Inflammatory macrophage (primary cell): ENCODE results near the gene LYPD1.
"Not testable (repeated sequence)": the region's sequence is repeated elsewhere in the genome, so short reads cannot be mapped to it uniquely, and the experiment has no call there.

Experiments
- DNase-seq, 2 donors: peaks; one replicate each; pipeline ENCODE4 v3.0.0-alpha.2; 2020 to 2022
- total RNA-seq, 18 experiments: gene quantifications; one replicate each; lab custom pipeline; 2026; ENCODE audit warnings: mixed read lengths in 6 of 18, inconsistent platforms in 2 of 18; lab: John Stamatoyannopoulos, UW

LYPD1 gene, protein sequence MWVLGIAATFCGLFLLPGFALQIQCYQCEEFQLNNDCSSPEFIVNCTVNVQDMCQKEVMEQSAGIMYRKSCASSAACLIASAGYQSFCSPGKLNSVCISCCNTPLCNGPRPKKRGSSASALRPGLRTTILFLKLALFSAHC
- 0 to 0.65 (median 0.07) reads per million in 18 experiments for total RNA-seq

DNA sequence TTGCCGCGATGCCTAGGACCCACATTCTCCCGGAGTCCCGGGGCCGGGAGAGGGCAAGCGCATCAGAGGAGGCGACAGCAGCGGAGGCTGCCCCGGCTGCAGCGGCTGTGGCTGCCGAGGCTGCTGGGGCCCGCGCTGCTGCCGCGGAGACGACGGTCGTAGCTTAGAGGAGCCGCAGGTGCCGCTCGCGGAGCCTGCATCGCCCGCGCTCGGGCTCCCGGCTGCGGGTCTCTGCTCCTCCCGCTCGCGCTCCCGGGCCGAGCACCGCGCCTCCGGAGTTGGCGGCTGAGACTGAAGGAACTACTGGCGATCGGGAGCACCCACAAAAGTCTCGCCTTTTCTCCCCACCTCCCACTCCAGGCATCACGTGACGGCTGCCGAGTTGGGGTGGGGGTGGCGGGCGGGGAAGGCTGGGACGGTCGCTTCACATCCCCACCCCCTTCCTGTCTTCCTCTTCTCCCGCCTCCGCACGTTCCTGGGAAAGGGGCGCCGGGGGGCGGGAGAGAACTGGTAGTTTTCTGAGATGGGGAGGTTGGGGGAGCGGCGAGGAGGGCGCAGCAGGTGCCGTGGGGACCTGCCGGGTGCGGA is at the start of gene LYPD1:
Gene LYPD1, minus strand, starts transcription at position 298 of the 588 bp plus-strand sequence. Its CDS starts 273 bp downstream, at position 25.
- no peak for DNase-seq

DNA sequence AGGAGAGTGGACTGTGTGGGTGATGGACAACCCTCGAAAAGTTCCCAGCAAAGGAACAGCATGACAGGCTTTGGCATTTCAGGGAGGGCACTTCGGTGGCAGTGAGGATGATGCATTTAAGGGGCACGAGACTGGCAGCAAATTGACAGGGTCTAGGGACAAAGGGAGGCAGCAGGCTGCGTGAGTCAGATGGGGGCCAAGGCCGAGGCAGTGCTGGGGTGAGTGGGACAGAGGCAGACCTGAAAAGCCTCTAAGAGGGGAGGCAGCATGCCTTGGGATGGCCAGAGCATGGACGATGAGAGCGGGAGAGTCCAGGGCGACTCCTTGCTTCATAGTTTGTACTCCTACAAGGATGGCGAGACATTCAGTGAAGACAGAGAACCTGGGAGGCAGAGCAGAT is 49.5 kb upstream of the LYPD1 start:
- DNase-seq: no peak

DNA sequence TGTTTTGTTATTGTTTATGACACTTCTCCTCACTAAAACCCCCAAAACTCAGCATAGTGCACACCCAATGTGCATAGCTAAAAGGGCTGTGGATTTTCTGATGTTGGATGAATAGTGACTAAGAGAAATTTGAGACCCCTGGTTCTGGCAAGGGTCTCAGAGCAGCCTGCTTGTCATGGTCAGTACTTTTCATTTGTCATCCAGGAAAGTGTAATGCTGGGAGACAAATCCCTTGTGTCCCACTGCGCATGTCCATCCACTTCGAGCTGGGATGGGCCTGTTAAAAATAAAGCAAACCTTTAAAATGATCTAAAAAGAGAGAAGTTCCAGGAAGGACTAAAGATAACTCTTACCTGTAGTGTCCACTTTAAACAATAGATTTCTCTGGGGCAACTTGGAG is 46.9 kb upstream of the LYPD1 start:
- DNase-seq: no peak

DNA sequence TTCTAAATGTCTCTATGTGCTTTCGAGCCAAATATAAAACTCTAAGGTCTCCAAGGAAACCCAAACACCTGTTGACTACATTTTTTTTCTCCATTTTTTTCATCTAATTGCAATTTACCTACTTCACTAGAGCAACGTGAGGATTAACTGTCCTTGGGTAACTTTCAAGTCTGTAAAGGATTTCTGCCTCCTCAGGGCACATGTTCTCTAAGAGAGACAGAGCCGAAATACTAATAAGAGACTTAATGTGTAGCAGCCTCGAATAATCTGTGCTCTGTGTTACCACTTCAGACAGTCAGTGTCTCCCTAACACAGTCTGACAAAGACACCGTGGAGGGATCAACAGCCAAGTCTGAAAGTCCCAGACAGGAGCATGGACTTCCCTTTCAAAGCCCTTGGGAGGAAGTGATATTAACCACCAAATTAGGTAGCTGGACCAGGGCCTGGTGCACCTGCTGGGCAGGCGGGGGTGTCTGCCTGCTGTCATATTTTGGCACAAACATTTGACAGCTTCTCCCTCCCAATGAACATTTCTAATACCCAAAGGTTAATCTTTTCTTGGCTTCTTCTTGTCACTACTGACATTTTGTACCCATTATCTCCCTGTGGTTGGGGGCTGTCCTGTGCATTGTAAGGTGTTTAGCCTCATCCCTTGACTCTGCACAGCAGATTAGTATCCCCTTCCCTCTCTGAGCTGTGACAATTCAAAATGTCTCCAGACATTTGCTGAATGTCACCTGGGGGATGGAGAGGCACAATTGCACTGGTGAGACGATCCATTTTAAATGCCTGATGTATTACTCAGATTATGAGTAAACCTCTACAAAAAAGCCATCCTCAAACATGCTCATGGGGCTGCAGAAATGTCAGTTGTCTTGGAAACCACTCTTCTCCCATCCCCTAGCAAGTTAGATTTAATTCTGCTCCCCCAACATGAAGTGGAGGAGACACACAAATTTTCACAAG is 45.7 kb upstream of the LYPD1 start:
- no peak for DNase-seq

DNA sequence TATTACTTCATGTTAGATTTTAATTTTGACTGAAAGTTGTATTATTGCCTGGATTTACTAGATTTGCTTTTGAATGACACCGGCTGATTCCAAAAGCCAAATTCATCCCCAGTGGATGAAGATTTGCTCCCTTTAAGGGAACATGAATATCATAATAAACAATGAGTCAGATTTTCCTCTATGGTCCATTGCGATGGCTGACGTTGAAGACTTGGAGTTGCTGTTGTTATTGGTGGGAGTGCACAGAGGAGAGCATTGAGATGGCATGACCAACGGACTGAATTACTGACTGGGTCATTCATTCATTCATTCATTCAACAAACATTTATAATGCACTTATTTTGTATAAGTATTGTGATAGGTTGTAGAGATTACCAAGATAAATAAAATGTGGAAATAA is 33.4 kb upstream of the LYPD1 start:
- DNase-seq: no peak

DNA sequence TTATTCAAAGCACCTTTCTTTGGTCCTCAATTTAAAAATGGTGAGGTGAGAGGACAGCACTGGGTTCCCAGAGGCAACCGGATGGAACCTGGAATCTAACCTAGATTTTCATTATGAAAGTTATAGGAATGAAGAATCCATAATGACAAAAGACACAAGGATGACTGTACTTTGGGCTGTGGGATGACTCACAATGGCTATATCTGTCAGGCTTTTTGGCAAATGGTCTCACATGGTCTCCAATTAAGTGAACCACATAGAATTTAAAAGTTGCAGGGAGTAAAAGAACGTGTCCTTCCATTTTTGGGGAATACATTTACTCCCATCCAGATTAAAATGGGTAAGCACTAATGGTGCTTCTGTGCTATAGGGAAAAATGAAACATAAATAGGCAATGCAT is 31.8 kb upstream of the LYPD1 start:
- DNase-seq: no peak

DNA sequence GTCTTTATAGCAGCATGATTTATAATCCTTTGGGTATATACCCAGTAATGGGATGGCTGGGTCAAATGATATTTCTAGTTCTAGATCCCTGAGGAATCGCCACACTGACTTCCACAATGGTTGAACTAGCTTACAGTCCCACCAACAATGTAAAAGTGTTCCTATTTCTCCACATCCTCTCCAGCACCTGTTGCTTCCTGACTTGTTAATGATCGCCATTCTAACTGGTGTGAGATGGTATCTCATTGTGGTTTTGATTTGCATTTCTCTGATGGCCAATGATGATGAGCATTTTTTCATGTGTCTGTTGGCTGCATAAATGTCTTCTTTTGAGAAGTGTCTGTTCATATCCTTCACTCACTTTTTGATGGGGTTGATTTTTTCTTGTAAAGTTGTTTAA is 29.8 kb upstream of the LYPD1 start:
- DNase-seq: not testable (repeated sequence)

DNA sequence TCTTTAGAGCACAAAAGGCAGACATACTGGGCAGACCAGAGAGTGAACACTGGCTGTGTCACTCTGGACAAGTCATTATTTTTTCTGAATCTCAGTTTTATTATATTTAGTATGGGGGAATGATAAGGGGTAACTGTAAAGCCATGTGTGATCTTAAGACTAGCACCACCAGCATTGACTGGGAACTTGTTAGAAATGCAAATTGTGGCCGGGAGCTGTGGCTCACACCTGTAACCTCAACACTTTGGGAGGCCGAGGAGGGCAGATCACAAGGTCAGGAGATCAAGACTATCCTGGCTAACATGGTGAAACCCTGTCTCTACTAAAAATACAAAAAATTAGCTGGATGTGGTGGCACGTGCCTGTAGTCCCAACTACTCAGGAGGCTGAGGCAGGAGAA is 28.3 kb upstream of the LYPD1 start:
- DNase-seq: not testable (repeated sequence)

DNA sequence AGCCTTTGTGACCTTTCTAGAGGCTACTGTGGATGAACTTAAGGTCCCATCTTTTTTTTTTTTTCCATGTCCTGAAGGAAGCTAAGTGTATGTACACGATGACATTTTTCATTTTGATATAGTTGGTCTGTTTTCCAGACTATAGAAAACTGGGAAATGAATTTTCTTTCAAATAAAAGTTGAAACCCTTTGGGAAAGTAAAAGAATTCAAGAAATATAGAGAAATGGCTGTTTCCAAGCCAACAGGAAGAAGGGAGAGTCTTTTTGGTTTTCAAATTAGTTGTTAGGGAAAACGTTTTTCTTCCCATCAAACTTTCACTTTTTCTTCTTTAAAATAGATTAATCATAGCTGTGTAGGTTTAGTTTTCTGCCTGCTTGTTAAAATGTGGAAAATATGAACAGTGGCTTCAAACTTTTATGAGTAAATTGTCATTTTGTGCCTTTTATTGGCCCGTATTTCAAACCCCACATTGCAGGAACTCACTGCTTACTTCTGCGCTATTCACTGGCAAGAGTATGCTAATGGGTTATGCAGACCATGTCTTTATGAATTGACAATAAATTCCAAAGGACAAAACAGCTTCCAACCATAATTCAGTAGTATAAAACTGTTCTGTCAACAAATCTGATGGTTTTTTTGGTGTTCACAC is 27.7 kb upstream of the LYPD1 start:
- DNase-seq: no peak

DNA sequence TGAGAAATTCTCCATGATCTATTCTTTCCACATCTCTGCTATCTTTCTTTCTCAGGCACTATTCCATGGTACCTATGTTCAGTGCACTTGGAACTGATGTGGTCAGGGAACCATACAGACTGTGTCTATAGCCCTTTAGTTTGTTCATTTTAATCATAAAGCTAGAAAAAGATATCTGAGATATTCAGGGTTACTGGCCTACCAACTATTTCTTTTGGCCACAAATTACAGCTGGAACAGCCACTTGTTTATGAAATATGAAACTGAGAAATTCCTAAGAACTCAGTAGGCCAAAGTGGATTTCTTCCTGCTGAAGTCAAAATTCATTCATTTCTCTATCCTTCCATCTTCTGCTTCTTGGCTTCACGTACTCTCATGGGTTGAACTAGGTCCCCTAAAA is 22.8 kb upstream of the LYPD1 start:
- DNase-seq: no peak

DNA sequence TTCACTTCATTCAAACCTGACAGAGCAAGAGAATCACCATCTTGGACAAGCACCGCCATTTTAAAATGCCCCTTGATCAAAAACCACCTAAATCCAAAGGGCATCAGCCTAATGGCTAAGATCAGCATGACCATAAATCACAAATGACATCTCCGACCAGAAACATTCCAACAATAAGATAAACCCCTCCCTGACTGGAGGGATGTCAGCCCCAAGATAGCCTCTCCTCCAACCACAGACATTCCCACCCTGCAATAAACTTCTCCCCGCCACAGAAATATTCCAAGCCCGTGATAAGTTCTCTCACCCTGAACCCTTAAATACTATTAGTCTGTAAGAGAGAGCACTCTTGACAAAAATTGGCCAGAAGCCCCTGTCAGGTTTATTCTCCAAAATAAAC is 21.6 kb upstream of the LYPD1 start:
- no peak for DNase-seq

DNA sequence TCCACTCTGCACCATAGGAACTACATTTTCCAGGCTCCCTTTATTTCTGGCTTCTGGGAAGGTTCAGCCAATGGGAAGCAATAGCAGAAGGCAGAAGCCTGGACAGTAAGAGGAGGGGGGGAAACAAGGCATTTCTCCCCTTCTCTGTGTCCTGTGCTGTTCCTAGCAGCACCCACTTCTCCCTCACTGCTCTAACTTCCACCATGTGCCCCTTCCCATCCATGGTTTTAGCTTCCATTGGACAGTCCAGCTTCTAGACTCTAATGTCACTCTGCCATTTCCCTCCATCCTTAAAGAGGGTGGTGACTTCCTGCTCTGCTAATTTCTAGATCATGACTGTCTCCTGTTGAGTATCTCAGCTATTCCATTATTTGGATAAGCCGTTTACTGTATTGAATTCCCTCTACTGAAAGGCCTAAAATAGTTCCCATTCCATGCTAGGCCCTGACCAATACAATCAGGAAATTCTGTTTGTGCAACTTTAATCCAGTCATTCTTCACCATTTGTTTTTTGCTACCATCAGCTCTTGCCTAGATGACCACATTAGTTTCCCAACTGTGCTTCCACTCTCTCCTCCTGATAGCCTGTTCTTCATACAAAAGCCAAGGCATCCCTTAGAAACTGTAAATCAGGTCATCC is 20.8 kb upstream of the LYPD1 start:
- no peak for DNase-seq

DNA sequence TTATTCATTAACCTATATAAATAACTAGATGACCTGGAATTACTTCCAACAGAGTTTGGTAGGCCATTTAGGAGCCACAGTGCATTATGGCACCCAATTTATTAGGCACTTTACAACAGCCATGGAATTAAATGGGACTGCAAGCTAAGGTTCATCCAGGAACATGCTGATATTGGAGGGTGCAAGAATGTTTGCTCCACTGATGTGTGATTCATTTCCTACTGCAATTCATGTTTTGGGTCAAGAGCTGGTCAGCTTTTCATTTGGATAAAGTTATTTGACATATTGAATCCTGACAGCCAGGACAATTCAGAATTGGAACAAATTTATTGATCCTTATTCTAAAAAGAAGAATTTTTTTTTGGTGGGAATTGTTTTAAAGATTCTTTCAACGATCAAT is 11.8 kb upstream of the LYPD1 start:
- DNase-seq: no peak

DNA sequence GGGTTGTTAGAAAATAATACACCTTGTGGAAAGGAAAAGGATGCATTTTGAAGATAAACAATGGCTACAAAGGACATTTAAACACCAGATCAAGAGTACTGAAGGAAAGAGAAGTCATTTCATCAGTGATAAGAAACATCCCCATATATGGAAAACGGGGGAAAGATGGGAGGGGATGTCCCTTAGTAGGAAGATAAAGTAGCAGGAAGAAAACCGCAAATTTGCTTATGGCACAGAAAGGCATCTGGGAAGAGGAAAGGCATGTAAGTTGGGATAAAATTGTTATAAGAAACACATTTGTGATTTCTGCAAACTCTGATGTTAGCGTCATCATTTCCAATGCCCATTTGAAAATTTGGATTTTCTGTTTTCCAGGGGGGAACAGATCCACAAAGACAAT is 10.5 kb upstream of the LYPD1 start:
- DNase-seq: no peak

DNA sequence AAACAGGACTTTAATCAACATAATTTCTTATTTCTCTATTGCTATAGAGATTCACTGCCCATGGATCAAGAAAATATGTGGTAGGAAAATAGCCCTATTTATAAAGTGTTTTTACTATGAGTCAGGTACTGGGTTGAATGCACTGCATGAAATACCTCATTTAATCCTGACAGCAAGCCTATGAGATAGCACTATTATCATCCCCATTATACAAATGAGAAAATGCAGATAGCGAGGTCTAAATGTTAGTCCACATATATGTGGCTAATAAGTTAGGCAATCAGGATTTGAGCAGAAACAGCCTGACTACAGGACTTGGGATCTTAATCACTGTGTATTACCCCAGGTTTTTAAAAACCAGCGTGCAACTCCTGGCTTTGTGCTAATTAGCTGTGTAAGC is 8.5 kb upstream of the LYPD1 start:
- DNase-seq: no peak

DNA sequence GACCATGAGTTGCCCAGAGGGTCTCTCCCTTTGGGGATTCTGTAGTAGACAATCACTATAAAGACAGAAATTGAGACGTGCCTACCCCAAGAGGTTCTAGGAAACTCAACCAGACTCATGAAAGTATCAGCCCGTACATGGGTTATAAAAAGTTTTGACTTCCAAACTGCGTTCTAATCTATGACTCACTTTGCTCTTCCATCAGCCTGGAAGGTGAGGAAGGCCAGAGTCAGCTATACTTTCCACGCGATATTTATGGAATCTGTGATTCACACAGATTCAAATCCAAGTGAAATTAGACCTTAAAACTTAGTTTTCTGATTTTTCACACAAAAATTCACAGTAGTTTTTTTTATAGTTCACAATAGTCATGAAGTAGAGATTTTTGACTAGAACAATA is 7.7 kb upstream of the LYPD1 start:
- no peak for DNase-seq

DNA sequence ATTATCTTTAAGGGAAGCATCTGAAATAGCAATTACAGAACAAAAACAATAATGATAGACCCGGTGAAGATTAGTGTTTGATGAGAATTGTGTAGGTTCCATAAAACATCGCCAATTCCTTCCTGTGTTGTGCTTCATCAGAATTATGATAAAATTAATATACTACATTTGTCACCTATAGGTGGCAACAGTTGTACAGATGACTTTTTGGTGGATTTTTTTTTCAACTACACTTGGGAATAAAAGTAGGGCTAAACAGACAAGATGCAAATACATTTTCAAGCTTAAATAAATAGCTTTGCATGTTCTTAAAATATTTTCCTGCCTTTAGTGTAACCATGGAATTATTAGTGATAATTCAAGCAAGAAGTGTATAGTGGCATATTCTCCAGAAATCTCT is 7.0 kb upstream of the LYPD1 start:
- no peak for DNase-seq

DNA sequence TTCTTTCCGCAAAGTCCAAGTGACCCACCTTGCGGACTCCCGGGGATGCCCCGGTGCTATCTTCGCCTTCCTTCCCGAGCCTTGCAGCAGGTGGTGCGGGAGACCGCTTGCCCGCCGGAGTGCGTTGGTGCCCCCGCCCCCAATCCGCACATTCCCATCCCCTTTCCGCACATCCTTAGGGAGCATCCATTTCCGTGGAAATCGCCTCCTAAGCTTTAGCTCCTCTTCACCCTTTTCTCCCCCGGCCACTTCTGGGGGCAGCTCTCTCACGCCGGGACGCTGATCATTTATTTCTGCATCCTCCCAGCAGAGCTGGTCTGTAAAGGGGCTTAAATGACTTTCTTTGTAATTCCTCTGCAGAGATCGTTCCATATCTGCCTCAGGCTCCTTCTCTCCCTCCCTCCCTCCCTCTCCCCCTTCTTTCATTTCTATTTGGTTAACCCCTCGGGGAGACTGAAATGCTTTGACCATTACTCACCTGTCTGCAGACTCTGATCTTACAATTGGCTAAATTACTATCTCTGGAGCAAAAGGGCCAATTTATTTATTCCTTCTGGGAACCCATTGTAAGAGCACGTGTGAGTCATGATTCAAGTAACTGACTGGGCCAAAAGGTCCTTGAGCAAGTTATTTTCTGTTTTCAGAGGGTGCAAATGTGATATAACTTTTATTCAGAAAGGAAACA is 1.3 kb upstream of the LYPD1 start:
- DNase-seq: no peak

DNA sequence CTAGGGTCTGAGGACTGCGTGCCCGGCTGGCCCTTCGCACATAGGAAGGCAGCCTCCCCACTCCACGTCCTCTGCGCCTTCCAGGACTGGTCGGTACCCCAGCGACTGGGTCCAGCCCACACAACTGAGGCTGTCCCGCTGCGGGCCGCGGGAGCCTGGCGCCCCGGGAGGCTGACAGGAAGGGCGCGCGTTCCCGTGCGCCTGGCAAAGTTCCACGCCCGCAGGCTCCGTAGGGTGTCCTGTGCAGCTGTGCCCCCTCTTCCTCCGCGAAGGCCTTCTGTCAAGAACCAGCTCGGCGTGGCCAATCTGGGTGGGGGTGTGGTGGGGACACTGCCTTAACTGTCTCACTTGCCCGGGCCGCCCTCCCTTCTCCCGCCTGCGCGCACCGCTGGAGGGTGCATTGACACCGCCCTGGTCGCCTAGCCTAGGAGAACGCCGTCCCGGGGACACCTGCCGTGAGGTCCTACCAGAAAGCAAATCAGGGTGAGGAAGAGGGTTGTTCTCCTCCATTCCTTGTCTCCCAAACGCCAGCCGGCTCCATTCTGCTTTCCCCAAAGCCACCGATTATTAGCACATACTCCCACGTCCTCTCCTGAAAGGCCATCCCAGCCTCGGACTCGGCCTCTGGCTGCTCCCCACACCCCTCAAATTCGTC is 618 bp upstream of the LYPD1 start:
- no peak for DNase-seq

DNA sequence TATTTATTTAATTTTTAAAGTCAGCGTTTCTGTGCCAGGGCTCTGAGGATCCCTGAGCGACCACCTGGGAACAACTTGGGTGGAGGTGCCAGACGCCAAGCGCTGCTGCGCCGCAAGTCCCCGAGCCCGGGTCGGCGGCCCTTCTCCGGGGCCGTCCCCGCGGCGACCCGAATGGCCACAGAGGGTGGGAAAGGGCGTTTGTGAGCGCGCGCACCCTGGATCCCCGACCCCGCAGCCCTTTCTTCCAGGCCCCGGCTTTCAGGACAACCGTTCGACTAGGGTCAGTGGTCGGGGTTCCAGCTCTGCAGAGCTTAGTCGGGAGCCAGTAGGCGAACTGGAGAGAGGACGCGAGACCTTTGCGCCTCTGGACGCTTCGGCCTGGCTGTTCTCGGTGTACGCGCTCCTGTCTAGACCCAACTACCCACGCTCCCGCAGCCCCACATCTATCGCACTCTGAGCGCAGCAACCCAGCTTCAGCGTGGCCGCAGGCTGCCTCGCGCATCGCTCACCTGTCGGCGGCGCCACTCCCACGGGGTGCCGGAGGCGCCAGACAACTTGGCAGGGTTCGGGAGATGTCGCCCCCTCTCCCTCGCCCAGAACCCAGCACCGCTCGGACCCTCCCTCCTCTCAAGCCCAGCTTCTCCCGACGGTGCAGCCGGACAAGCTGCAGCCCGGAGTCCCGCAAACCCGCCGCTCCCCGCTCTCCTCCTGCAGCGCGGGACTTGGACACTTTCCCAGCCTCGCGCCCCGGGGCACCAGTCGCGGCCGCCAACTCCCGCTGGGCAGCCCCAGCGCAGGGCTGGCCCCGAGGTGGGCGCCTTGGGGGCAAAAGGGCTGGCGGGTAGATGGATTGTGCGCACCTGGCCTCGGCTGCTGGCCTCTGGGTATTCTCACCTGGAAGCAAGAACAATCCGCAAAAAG is 758 bp downstream of the LYPD1 start:
- DNase-seq: no peak
